TTC549 (cell line): ENCODE measurements around the gene HIGD1A.

Source experiments
- FAIRE-seq: peaks from 2 replicates; lab custom pipeline; 2012; peaks lifted over from hg19 to GRCh38; lab: Jason Lieb, UNC

The HIGD1A gene

GRCh38 chr3:42804106-42804830 is at the start of gene HIGD1A:
HIGD1A (minus strand) TSS chr3:42804490; CDS start chr3:42794253, 10,237 bp downstream.
- FAIRE-seq: peak; percentile 85

DNA sequence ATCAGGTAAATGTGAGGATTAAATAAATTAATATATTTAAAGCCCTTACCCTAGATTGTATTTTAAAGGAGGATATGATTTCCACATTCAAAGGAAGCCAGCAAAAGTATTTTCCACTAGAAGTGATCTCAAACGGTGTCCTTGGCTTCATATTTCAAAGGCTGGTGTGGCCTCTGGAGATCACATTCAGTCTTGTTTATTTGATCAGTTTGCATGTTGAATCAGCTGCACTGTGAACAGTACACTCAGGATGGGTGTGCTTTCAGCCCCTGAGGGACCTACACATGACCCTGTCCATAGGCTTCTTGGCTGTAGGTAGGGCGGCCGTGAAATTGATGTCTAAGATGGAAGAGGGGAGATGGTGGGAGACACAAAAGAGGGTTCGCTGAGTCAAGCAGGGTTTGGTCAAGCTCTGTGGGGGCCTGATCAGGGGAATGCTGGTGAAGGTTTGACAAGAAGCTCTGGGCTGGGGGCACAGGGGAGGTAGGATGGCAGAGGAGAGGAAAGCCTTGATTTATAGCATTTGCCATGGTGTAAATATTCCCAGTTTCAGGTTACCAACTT is 49.5 kb upstream of the HIGD1A start:
- no peak for FAIRE-seq

DNA sequence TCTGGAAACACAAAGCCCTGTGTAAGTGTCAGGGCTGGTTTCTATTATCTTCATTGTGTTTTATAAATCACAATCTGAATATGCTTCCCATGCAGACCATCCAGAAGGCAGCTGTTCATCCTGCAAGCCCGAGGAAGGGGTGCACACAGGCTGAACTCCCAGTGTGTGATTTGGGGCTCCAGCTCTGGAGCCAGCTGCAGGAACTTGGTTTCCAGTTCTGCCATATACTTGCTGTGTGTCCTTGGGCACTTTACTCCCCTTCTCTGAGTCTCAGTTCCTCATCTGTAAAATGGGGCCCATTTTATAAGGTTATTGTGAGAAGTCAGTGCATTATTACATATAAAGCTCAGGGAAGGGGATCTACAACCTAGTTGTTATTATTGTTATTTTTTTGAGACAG is 48.8 kb upstream of the HIGD1A start:
- FAIRE-seq: no peak

DNA sequence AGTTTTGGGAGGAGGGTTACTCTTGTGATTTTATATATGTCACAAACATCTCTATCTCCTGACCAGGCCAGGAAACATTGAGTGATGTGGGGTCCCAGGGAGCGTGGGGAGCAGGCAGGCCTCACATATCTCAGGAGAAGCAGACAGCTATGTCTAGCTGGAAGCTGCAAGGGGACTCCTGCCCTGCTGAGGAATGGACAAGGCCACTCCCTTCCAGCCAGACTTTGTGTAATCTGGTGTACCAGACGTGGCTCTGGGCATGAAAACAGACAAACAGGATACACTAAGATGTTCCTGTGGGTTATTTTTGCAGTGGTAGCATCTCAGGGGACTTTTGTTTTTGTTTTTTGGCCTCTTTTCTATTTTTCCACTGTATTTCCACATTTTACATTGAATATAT is 48.2 kb upstream of the HIGD1A start:
- no peak for FAIRE-seq

DNA sequence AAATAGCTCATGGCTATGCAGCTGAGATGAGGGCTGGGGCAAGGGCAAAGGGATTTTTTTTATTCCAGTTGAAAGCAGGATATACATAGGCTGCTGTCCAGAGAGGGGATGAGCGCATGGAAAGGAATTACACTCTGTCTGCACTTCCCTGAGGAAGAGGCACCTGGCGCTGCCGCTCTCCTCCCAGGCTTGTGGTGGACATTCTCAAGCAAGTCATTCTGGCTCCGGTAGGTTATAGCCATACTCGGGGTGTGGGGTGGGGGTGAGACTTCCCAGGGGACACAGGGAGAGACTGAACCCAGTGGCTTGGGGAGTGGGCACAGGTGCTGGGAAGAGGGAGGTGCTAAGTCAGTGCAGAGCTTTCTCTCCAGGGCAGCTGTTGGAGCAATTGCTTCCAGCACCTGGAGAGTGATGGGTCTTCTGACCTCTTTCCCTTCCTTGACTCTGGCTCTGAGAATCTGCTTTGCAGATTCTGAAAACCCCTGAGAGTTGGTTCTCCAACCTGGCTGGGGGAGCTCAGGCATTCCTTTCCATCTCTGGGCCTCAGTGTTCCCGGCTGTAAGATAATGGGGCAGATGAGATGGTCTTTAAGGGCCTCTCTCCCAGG is 47.0 kb upstream of the HIGD1A start:
- no peak for FAIRE-seq

DNA sequence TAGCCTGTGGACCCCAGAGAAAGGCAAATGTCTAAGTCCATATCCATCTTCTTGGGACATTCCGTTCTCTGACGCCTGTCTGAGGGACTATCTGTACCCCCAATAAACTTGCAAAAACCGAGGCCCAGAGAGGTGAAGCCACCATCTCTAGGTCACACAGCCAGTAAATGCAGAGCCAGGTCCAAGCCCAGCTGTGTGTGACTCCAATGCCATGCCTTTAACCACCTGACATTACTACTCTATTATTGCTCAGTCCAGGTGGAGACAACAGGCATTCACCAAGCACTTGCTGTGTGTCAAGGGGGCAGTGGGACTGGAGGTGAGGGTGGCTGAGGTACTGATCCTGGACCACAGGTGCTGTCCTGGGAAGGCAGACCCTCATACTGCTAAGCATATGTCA is 46.0 kb upstream of the HIGD1A start:
- no peak for FAIRE-seq

- FAIRE-seq: no peak
Observed at GRCh38 chr3:42849017-42849416, 44.7 kb upstream of the HIGD1A start.

GRCh38 chr3:42847731-42848130 is 43.4 kb upstream of the HIGD1A start:
- no peak for FAIRE-seq

DNA sequence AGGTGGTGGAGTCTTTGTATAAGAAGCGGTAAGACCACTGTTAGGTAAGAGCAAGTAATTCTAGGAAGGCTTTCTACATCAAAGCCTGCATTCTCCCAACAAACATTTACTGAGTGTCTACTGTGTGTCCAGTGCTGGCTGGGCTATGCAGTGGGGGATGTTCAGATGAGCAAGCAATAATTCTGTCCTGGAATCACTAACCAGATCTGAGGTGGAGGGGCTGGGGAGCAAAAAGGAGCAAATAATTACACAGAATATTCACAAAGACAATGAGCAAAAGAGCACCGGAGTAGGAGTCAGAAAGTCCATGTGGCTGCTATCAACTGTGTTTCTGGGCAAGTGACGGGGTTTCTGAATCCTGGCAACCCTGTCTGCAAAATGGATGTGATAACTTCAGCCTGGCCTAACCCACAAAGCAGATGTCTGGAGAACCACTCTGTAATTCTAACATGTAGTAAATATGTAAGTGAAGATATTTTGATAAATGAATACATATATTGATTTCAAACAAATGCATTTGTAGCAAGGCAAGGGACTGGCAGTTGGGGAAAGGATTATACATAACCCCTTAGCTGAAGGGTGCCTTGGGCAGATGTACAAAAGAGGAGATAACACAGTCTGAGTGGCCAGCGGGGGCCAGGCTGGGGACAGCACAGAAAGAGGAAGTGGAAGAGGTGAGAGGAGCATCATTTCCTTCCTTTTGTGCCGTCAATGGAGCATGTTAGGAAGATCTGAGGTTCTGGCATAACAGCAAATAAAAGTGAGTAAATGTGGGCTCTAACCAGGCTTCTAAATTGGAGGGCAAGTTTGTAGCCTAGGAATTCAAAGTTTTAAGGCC is 42.6 kb upstream of the HIGD1A start:
- FAIRE-seq: no peak

GRCh38 chr3:42844815-42845214 is 40.5 kb upstream of the HIGD1A start:
- FAIRE-seq: no peak

DNA sequence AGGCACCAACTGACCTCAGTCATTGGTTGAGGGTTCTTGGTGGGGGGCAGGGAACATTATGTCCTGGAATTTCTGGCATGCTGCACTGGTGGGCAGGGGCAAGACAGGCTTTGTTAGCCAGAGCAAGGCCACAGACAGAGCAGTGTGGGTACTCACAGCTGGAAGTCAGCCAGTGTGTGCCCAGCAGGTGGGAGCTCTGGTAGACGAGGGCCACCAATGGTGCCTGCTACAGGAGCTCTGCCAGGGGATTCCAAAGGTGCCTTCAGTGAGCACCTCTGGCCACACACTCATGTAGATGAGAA is 40.1 kb upstream of the HIGD1A start:
- FAIRE-seq: no peak

DNA sequence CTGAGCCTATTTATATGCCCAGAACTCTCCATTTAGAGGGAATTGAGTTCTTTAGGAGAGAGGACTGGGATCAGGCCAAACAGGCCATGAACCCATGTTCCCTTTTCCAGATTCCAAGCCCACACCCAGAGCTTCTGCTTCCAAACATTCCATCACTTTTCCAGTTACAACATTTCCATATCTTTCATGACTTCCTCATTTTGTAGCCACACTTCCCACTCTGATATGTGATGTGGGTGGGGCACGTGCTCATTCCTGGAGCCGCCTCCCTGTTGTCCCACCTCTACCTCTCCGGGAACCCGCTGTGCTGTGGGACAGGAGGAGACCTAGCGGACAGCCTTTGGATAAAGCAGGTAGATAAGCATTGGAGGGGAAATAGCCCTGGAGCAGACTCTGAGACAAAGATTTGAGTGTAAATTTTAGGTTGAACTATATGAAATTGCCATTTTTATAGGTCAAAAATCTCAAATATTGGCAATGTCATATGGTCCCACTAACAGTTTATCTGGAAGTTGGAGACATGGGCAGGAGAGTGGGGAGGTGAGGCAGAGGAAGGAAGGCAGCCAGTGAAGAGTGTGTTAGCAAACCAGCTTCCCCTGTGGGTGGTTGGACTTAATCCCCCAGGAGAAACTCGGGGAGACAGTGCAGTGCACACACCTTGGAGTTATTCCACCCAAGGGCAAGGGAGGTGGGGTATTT is 39.6 kb upstream of the HIGD1A start:
- FAIRE-seq: no peak

DNA sequence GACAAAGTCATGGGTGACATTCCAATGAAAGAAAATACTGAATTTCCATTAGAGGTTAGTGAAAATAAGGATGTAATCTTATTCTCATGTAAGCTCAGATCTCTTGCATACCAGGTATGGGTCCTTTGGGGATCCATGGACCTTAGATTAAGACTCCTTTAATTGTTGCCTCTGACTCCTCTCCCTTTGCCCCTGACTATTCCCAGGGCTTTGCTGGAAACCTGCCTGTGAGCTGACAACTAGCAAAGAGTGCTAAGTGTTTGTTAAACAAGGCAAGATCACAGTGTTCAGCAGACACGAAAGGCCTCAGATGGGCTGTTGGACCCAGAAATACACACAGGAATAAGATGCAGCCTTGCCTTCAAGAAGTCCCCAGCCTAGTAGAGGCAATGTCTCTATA is 37.0 kb upstream of the HIGD1A start:
- FAIRE-seq: no peak

GRCh38 chr3:42839616-42840015 is 35.3 kb upstream of the HIGD1A start:
- FAIRE-seq: peak; percentile 36

- FAIRE-seq: no peak
Observed at GRCh38 chr3:42838571-42838970, 34.3 kb upstream of the HIGD1A start.

- FAIRE-seq: no peak
Observed at GRCh38 chr3:42836150-42837123, 32.1 kb upstream of the HIGD1A start.

DNA sequence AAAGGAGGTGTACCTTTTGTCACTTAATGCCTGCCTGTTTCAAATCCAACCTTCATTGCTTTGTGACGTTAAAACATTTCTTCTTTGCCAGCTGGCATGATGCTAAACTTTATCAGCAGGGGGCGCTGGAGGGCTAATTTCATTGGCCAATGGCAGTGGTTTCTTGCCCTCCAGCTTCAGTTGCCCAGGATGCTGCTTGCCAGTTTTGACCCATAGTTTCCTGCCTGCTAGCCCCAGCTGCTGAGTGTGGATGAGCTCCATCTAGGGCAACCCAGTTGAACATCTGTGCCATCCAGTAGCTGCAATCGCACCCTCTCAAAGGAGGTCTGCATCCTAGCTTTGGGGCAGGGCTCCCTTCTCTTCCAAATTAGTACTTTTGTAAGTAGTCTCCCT is 27.0 kb upstream of the HIGD1A start:
- FAIRE-seq: no peak

DNA sequence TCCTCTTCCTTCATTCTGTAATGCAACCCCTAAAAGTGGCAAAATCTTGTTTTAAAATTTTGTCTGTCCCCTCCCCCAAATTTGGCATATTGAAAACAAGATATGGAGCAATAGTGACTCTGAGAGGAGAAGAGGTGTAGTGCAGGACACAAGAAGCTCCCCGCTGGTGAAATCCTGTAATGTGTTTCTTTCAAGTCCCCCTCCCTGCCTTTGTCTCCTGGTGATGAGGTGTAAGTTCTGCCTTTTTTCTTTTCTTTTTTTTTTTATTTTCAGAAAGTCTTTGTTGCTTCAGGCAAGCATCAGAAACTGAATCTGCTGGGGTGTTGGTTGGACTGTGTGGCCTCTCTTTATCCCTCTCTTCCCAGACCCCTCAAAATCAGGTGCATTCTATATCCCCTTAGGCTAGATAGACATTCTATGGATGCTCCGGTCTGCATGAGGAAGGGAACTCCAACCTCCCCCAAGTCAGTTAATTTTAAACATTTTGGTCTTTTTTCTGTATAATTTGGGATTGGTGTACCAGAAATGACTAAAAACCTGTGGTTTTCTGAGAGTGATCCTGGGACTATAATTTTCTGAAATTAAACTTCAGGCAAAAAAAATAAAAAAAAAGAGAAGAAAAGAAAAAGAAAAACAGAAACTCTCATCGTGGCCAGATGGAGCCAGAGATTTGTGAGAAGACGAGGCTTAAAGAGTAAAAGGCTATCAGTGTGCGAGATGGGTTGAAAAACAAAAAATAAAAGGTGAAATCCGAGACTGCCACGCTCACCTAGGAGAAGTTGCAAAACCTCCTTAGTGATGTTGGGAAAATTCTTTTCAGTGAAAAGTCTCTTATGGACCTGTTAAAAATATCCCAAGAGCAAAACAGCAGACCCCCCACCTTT is 26.4 kb upstream of the HIGD1A start:
- no peak for FAIRE-seq

DNA sequence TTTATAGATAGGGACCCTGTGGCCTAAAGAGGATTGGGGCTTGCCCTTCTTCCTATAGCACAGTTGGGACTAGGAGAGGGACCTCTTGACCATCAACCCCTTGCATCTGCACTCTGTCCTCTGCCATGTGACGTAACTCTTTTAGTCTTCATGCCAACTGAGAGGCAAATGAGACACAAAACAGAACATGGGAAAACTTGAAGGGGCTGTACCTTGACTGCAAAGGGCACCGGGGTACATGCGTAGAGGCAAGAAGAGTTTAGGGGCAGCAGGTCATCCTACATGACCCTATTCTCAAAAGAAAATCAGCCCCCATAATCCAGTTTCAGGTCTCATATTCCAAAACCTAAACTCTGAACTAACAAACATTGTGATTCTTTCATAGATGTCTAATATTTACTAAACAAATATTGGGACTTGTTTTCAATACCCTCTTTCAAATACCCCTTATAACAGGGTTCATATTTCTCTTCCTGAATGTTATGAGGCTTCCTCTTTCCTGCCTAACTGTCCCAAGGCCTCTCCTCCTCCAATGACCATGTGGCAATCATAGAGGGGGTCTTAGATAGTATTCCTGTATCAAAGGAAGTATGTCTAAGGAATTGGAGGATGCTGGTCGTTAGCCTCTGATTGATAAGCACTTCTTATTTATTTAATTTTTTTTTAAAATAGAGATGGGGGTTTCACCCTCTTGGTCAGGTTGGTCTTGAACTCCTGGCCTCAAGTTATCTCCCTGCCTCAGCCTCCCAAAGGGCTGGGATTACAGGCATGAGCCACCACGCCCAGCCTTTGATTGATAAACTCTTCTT is 25.5 kb upstream of the HIGD1A start:
- FAIRE-seq: no peak
